ENCODE measurements around the gene DUSP15.
A peak's percentile ranks its signal among the peaks of the same experiment; 100 is the strongest.

DUSP15 gene

GRCh38 chr20:31861385-31862156, 8.8 kb downstream of the DUSP15 start:
- Histone ChIP-seq H3K27ac (peak overlapping the region; percentile 61; the same call in 1 of the 2 replicates), H3K36me3 (no peaks in the 10 kb centered on the region), H4K20me1 (no peaks in the 10 kb centered on the region), H3K9ac (peak overlapping the region; percentile 82), H3K4me3 (peak overlapping the region; percentile 75), H3K27me3 (no peaks in the 10 kb centered on the region), H3K9me3 (no peaks in the 10 kb centered on the region), H3K4me2 (peak overlapping the region; percentile 100), H3K4me1 (peaks cover 71% of the 10 kb centered on the region)
- no peak for TF ChIP-seq Cebpa-rat (IDR thresholded peaks at IDR 0.05)

DNA sequence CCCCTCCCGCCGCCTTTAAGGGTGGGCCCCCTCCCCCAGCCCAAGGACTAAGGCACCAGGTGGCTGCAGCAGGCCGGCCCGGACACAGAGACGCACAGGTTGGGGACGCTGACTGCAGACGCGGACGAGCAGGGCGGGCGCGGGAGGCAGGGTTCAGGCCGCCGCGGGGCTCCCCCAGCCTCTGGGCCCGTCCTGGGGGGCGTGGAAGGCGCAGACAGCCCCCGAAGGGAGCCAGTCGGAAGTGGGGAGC, 9.3 kb downstream of the DUSP15 start:
- H3K27ac ChIP-seq: peak overlapping the region; percentile 61; the same call in 1 of the 2 replicates
- peak overlapping the region; percentile 100 for H3K4me2 ChIP-seq
- peak overlapping the region; percentile 75 for H3K4me3 ChIP-seq
- no peaks in the 10 kb centered on the region for H3K36me3 ChIP-seq
- peak overlapping the region; percentile 82 for H3K9ac ChIP-seq
- H4K20me1 ChIP-seq: no peaks in the 10 kb centered on the region
- no peaks in the 10 kb centered on the region for H3K9me3 ChIP-seq
- peaks cover 71% of the 10 kb centered on the region for H3K4me1 ChIP-seq
- H3K27me3 ChIP-seq: no peaks in the 10 kb centered on the region
- no peak for TF ChIP-seq Cebpa-rat (IDR thresholded peaks at IDR 0.05)

DNA sequence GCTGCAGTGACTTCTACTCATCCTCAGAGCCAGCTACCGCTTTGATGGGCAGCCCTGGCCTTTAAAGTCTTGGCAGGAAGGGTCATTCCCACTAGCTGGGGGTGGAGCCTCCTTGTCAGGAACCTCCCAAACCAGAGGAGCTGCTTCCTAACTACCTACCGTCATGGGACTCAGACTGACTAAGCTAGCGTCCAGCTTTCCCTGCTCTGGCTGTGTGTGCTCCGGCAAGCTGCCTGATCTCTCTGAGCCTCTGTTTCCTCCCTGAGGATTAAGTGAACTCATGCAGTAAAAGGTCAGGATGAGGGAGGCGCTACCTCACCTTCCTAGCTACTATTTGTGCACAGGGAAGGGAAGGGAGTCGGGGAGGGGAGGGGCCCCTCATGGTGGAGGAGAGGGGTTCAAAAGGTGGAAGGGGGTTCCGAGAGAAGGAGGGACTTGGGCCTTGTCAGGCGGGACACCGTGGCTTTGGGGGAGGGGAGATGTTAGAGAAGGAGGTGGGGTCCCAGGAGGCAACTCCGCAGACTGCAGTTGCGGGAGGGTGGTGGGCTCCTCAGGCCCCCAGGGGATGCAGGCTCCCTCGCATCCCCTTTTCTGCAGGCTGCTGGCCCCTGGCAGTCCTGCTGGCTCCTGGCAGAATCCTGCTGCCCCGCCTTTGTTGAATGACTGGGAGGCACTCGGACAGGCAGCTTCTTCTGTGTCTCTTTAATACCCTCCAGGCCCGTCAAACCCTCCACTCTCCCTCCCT, 9.8 kb downstream of the DUSP15 start:
- no peaks in the 10 kb centered on the region for H4K20me1 ChIP-seq
- 0 out of 2 replicates have a peak overlapping the region, but pooled peaks have one; percentile 61 for H3K27ac ChIP-seq
- peaks cover 71% of the 10 kb centered on the region for H3K4me1 ChIP-seq
- no peaks in the 10 kb centered on the region for H3K36me3 ChIP-seq
- H3K27me3 ChIP-seq: no peaks in the 10 kb centered on the region
- peak overlapping the region; percentile 100 for H3K4me2 ChIP-seq
- H3K9me3 ChIP-seq: no peaks in the 10 kb centered on the region
- peak overlapping the region; percentile 75 for H3K4me3 ChIP-seq
- H3K9ac ChIP-seq: peak overlapping the region; percentile 82
- TF ChIP-seq Cebpa-rat (IDR thresholded peaks at IDR 0.05): no peak

- no peak for TF ChIP-seq Cebpa-rat (IDR thresholded peaks at IDR 0.05)
- H3K9ac ChIP-seq: no peak overlapping the region; the same call in 1 of the 2 replicates
- H3K4me2 ChIP-seq: peak overlapping the region; percentile 100
- H3K36me3 ChIP-seq: no peaks in the 10 kb centered on the region
- H3K9me3 ChIP-seq: no peaks in the 10 kb centered on the region
- peak overlapping the region; percentile 75; the same call in 1 of the 2 replicates for H3K4me3 ChIP-seq
- no peak overlapping the region for H3K27ac ChIP-seq
- H4K20me1 ChIP-seq: no peaks in the 10 kb centered on the region
- H3K27me3 ChIP-seq: no peaks in the 10 kb centered on the region
- peaks cover 71% of the 10 kb centered on the region for H3K4me1 ChIP-seq
Observed at GRCh38 chr20:31859998-31860380, 10.3 kb downstream of the DUSP15 start.

DNA sequence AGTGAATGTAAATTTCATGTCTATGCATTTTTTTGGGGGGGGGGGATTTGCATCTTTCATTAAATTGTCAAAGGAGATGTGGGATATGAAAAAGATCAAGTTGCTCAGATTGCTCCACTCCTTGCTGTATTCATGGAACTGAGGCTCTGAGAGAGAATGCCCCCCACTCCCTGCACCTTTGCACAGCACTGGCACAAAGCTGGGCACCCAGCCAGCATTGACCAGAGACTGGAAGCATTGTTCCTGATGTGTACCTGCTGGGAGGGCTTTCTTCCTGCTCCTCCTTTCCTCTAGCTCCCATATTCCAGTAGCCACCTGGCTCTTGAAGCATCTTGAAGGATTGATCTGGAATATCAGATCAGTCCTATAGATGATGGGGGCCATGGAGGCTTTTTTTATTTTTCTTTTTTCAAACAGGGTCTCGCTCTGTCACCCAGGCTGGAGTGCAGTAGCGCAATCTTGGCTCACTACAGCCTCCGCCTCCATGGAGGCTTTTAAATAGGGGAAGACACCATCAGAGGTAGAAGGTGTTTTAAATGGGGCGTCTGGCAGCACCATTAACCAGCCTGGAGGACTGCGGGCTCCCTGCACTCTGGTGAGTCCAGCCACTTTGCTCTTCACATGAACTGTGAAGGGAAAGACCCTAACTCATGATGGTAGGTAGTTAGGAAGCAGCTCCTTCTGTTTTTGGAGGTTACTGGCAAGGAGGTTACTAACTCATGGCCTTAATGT, 10.9 kb downstream of the DUSP15 start:
- Histone ChIP-seq H3K9me3 (no peaks in the 10 kb centered on the region), H3K27me3 (no peaks in the 10 kb centered on the region), H3K4me3 (no peak overlapping the region), H4K20me1 (no peaks in the 10 kb centered on the region), H3K27ac (no peak overlapping the region), H3K4me1 (peaks cover 67% of the 10 kb centered on the region), H3K4me2 (peak overlapping the region; percentile 100), H3K36me3 (no peaks in the 10 kb centered on the region), H3K9ac (no peak overlapping the region)
- no peak for TF ChIP-seq Cebpa-rat (IDR thresholded peaks at IDR 0.05)

DNA sequence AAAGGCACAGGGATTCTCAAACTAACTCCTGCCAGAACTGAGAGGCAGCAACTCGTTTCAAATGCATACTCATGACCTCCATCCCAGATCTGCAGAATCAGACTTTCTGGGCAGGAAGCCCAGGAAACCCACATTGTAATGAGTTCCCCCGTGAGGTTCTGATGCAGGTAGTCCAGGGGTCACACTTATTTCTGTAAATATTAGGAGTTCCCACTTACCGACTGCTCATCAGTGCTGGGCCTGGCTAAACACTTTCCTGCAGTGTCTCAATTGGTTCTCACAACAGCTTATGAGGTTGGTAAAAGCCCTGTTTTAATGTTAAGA, 11.6 kb downstream of the DUSP15 start:
- no peak for TF ChIP-seq Cebpa-rat (IDR thresholded peaks at IDR 0.05)
- no peaks in the 10 kb centered on the region for H3K9me3 ChIP-seq
- peaks cover 60% of the 10 kb centered on the region for H3K4me1 ChIP-seq
- H3K27me3 ChIP-seq: no peaks in the 10 kb centered on the region
- peak overlapping the region; percentile 100 for H3K4me2 ChIP-seq
- H3K9ac ChIP-seq: no peak overlapping the region
- H4K20me1 ChIP-seq: no peaks in the 10 kb centered on the region
- no peak overlapping the region for H3K27ac ChIP-seq
- no peaks in the 10 kb centered on the region for H3K36me3 ChIP-seq
- H3K4me3 ChIP-seq: no peak overlapping the region

DNA sequence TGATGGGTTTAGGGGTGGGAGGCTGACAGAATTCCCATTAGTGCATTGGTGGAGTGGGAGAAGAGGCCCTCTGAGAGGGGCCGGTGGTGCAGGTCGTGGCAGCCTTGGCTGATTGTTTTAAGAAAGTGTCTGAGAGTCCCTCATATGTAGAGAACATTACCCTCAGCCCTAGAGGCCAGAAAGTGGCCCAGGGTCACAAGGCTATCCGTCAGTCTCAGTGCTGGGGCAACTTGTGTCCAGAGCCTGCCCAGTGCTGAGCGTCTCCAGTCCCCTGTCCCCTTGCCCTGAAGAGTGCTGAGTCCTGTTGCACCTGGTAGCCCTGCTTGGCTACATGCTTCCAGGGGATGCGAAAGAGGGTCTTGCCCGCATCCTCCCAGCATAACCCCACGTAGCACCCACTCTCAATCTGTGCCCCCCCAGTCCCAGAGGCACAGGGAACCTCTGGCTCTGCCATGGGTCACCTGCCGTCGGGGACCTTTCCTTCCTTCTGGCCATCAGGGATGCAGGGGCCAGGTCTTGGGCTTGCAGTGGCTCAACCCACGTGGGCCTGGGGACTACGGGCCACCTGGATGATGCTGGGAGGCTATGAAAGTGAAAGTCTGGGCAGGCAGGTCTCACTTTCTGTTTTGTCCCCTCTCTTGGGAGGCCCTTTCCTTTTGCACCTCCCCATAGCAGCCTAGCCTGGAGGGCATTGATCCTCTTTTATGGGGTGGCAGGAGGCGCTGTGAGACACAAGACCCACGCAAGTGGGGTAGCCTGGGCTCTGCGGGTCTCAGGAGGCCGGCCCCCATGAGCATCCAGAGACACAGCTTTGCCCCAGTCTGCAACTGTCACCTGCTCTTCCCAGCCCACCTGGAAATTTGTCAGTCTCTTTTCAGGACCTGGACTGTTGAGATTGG, 12.2 kb downstream of the DUSP15 start:
- TF ChIP-seq Cebpa-rat (IDR thresholded peaks at IDR 0.05): no peak
- Histone ChIP-seq H3K9me3 (no peaks in the 10 kb centered on the region), H3K27ac (no peak overlapping the region), H3K4me1 (peaks cover 54% of the 10 kb centered on the region), H3K27me3 (no peaks in the 10 kb centered on the region), H3K36me3 (no peaks in the 10 kb centered on the region), H3K9ac (no peak overlapping the region), H3K4me2 (peak overlapping the region; percentile 100), H3K4me3 (no peak overlapping the region), H4K20me1 (no peaks in the 10 kb centered on the region)

DNA sequence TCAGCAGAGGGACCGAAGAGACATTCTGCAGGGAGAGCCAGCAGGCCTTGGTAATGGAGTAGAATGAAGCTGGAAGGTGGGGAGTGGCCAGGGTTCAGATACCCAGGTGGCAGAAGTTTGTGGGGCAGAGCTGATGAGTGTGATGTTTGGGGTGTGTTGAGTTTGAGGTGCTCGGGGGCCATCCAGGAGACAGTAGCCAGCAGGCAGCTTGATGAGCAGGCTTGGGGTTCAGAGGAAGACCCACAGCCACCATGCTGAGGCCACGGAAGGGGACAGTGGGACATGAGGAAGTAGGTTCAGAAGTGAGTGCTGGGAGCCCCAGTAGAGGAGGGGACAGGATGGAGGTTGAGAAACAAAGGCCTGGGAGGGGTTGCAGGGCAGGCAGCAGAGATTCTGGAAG, 13.8 kb downstream of the DUSP15 start:
- no peak overlapping the region for H3K9ac ChIP-seq
- H3K27ac ChIP-seq: no peak overlapping the region
- H3K4me3 ChIP-seq: no peak overlapping the region
- TF ChIP-seq Cebpa-rat (IDR thresholded peaks at IDR 0.05): no peak
- H3K4me2 ChIP-seq: no peak overlapping the region; the same call in 1 of the 2 replicates
- peaks cover 43% of the 10 kb centered on the region for H3K4me1 ChIP-seq
- H3K36me3 ChIP-seq: no peaks in the 10 kb centered on the region
- H3K9me3 ChIP-seq: no peaks in the 10 kb centered on the region
- no peaks in the 10 kb centered on the region for H3K27me3 ChIP-seq
- H4K20me1 ChIP-seq: no peaks in the 10 kb centered on the region

DNA sequence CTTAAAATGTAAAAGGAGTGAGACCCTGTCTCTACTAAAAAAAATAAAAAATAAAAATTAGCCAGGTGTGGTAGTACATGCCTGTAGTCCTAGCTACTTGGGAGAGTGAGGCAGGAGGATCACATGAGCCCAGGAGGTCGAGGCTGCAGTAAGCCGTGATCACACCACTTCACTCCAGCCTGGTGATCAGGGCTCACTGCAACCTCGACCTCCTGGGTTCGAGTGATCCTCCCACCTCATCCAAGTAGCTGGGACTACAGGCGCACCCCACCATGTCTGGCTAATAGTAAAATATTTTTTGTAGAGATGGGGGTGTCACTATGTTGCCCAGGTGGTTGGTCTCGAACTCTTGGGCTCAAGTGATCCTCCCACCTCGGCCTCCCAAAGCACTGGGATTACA, 16.8 kb downstream of the DUSP15 start:
- no peak overlapping the region for H3K9ac ChIP-seq
- no peak overlapping the region for H3K27ac ChIP-seq
- no peaks in the 10 kb centered on the region for H3K9me3 ChIP-seq
- H3K4me2 ChIP-seq: no peak overlapping the region
- no peaks in the 10 kb centered on the region for H4K20me1 ChIP-seq
- no peaks in the 10 kb centered on the region for H3K36me3 ChIP-seq
- no peak for TF ChIP-seq Cebpa-rat (IDR thresholded peaks at IDR 0.05)
- H3K27me3 ChIP-seq: no peaks in the 10 kb centered on the region
- no peak overlapping the region for H3K4me3 ChIP-seq
- peaks cover 16% of the 10 kb centered on the region for H3K4me1 ChIP-seq

All from BLaER1 (cell line).